Common myeloid progenitor, CD34-positive (primary cell): ENCODE data around the gene ARIH1.
A peak's percentile ranks its signal among the peaks of the same experiment; 100 is the strongest.
"Not testable (repeated sequence)": the region's sequence is repeated elsewhere in the genome, so short reads cannot be mapped to it uniquely, and the experiment has no call there.

ENCODE experiments used
- CTCF ChIA-PET: fragments of 350-600 bp; sonication (Branson Sonifier 250); formaldehyde crosslinking; loops from one replicate; lab custom pipeline; 2021; ENCODE audit warnings: antibody characterized with exemption; lab: Charles Lee
- POLR2A ChIA-PET: fragments of 350-600 bp; sonication (Branson Sonifier 250); formaldehyde crosslinking; loops from one replicate; lab custom pipeline; 2021; ENCODE audit warnings: antibody characterized with exemption; lab: Charles Lee
- DNase-seq, 3 donors: peaks; one replicate each; pipeline versions ENCODE4 v3.0.0 to v3.0.0-alpha.2; 2013
- H3K27ac ChIP-seq, 2 experiments: 1 replicate in 1 of 2; 2 replicates in 1 of 2; pipeline ENCODE4 v1.7.0; 2013; ENCODE audit warnings: inconsistent platforms in 2 of 2, low read length in 2 of 2, mild to moderate bottlenecking in 2 of 2, low read depth in 1 of 2, moderate library complexity in 1 of 2; ENCODE audit not compliant: severe bottlenecking in 2 of 2, insufficient read depth in 1 of 2, poor library complexity in 1 of 2
- H3K27me3 ChIP-seq, 5 experiments: replicated peaks in 2 of 5; 1 replicate in 3 of 5; 2 replicates in 2 of 5; pipeline versions ENCODE4 v1.6.1 to v1.7.0; 2013; ENCODE audit warnings: low read length in 4 of 5, mild to moderate bottlenecking in 2 of 5, moderate library complexity in 2 of 5, inconsistent platforms in 1 of 5; ENCODE audit not compliant: insufficient read depth in 5 of 5, control insufficient read depth in 4 of 5
- H3K36me3 ChIP-seq, 4 experiments: 1 replicate in 2 of 4; 2 replicates in 2 of 4; pipeline versions ENCODE4 v1.6.1 to v1.7.0; 2013; ENCODE audit warnings: low read length in 3 of 4, control low read depth in 1 of 4, mild to moderate bottlenecking in 1 of 4; ENCODE audit not compliant: control insufficient read depth in 4 of 4, insufficient read depth in 4 of 4
- H3K4me1 ChIP-seq, 4 experiments: 1 replicate in 3 of 4; 2 replicates in 1 of 4; pipeline versions ENCODE4 v1.6.1 to v1.7.1; 2013; ENCODE audit warnings: low read length in 3 of 4, mild to moderate bottlenecking in 3 of 4, control low read depth in 1 of 4, inconsistent platforms in 1 of 4, moderate library complexity in 1 of 4; ENCODE audit not compliant: control insufficient read depth in 4 of 4, insufficient read depth in 4 of 4; ENCODE audit errors: control extremely low read depth in 1 of 4
- H3K4me3 ChIP-seq, 7 experiments: 1 replicate in 4 of 7; 2 replicates in 3 of 7; pipeline versions ENCODE4 v1.5.1 to v1.7.0; 2013; ENCODE audit warnings: mild to moderate bottlenecking in 7 of 7, low read length in 6 of 7, moderate library complexity in 6 of 7, inconsistent platforms in 2 of 7, low read depth in 2 of 7, control low read depth in 1 of 7; ENCODE audit not compliant: insufficient read depth in 4 of 7, control insufficient read depth in 1 of 7; ENCODE audit errors: extremely low read depth in 1 of 7
- H3K9me3 ChIP-seq, 5 experiments: 1 replicate in 4 of 5; 2 replicates in 1 of 5; pipeline versions ENCODE4 v1.6.1 to v1.7.1; 2013; ENCODE audit warnings: low read length in 4 of 5, mild to moderate bottlenecking in 2 of 5, inconsistent platforms in 1 of 5, low read depth in 1 of 5, moderate library complexity in 1 of 5; ENCODE audit not compliant: control insufficient read depth in 4 of 5, insufficient read depth in 2 of 5; ENCODE audit errors: control extremely low read depth in 1 of 5
- WGBS: methylation state at CpG from one replicate; pipeline ENCODE4 v1.1.5; 2013; ENCODE audit not compliant: insufficient coverage; 5-methylcytosine and 5-hydroxymethylcytosine counted together

The ARIH1 gene

GRCh38 chr15:72623854-72624253 lies 149.7 kb downstream of the ARIH1 start:
- DNase-seq, H3K9me3 ChIP-seq, CTCF ChIA-PET, H3K4me1 ChIP-seq, H3K27me3 ChIP-seq, H3K4me3 ChIP-seq, H3K27ac ChIP-seq, H3K36me3 ChIP-seq: not testable (repeated sequence)
- 100% methylated on average over 1 of the region's 4 CpGs for WGBS
- POLR2A ChIA-PET = interaction anchor here (0.6 kb wide), 1 partner anchor 451 kb away, joined by 3 read pairs; no protein-coding TSS in a partner anchor

GRCh38 chr15:72626153-72626552 lies 152.0 kb downstream of the ARIH1 start:
- H3K27ac ChIP-seq, CTCF ChIA-PET, H3K4me3 ChIP-seq, POLR2A ChIA-PET, H3K4me1 ChIP-seq, H3K9me3 ChIP-seq, DNase-seq, H3K36me3 ChIP-seq, H3K27me3 ChIP-seq: not testable (repeated sequence)
- WGBS = 100% methylated on average over 2 of the region's 3 CpGs

GRCh38 chr15:72628249-72629067 lies 154.3 kb downstream of the ARIH1 start:
- DNase-seq, CTCF ChIA-PET: not testable (repeated sequence)
- 98% methylated on average over 9 of the region's 11 CpGs for WGBS

DNA sequence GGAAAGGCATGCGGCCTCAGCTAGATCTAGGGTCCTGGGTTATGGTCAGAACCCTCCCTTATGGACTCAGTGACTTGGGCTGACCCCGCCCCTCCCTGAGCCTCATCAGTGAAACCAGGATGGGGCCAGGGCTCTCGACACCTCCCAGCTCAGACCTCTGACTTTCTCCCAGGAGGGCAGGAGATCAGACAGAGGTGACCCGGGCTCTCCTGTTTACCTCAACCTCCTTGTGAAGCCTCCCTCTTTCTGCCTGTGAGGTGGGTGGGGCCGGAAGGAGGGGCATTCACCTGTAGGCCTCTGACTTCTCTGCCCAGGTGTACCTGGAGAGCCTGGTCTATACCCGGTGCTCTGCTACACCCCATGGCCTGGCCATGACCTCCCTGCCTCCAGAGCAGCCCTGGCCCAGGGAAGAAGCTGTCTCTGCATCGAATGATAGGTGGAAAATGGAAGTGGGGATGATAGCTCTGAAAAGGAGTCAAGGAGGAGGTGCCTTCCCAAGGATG lies 155.0 kb downstream of the ARIH1 start:
- DNase-seq, H3K27me3 ChIP-seq, POLR2A ChIA-PET, H3K36me3 ChIP-seq, H3K9me3 ChIP-seq, H3K27ac ChIP-seq, CTCF ChIA-PET, H3K4me1 ChIP-seq, H3K4me3 ChIP-seq: not testable (repeated sequence)
- 100% methylated on average over 5 of the region's 7 CpGs for WGBS

More at GRCh38 chr15:72628249-72629067, 154.3 kb downstream of the ARIH1 start:
- H3K4me3 ChIP-seq, H3K9me3 ChIP-seq, H3K27me3 ChIP-seq, POLR2A ChIA-PET, H3K4me1 ChIP-seq, H3K36me3 ChIP-seq, H3K27ac ChIP-seq: not testable (repeated sequence)

DNA sequence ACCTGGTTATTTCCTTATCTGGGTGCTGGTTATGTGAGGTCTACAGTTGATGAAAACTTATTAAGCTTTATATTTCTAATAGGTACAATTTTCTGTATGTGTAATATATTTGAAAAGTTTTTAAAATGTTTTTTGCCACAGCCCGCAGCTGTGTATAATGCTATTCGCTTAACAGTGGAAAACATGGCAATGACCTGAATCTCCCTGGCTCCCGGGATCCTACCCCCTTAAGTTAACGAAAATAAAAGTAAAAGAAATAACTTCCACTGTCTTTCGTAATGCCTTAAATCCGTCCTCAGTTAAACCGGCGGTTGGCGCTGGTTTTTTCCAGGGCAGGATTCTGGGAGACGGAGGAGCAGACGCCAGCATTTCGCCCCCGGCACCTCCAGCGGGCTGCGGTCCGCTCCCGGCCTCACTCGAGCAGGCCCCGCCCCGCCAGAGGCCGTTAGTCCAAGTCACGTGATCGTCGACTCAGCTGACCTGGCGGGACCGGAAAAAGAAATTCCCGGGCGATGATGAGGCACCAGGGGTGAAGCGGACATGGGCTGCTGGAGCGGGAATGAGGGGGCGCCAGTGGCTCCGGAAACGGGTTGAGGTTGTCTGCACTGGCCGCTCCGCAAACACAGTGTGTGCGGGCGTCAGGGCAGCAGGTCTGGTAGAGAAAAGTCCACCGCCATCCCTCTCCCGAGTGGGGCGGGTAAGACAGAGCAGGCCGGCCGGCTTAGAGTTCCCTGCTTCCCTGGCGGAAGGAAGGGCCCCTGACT lies 162.6 kb downstream of the ARIH1 start:
- H3K27me3 ChIP-seq, H3K4me1 ChIP-seq, POLR2A ChIA-PET, H3K27ac ChIP-seq, H3K9me3 ChIP-seq, CTCF ChIA-PET, H3K36me3 ChIP-seq: not testable (repeated sequence)
- no CpG with 5 or more reads among the region's 43 CpGs for WGBS
- peak overlapping the region in 2 of 7 experiments; percentile 57 to 60 for H3K4me3 ChIP-seq
- DNase-seq = peak; percentile 44 to 69 (median 50)

DNA sequence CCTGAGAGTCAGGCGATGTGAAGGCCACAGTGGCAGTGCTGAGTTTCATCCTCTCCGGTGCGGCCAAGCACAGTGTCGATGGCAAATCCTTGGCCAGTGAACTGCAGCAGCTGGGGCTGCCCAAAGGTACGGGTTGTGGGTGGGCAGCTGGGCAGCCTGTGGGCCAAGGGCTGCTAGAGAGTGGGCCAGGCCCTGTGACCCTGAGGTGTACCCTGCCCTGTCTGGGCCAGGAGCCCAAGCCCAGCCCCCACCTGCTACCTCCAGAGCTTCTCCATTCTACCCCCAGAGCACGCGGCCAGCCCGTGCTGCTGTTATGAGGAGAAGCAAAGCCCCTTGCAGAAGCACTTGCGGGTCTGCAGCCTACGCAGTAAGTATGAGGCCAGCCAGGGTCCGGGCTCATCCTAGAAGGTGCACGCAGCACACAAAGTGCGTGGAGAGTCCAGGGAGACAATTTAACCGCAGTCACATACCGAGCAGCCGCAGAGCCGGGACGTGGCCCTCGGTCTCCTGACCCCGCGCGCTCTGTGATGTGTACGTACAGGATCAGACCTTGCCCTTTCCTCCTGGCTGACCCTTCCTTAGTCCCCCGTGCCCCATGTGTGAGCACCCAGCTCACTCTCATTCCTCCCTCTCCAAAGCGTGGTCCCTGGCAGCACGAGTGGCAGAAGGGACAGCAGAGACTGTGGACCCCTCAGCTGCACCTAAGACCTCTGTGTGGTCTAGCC lies 165.8 kb downstream of the ARIH1 start:
- H3K9me3 ChIP-seq, DNase-seq, CTCF ChIA-PET, H3K36me3 ChIP-seq, H3K27ac ChIP-seq, POLR2A ChIA-PET, H3K4me1 ChIP-seq, H3K27me3 ChIP-seq, H3K4me3 ChIP-seq: not testable (repeated sequence)
- WGBS = no CpG with 5 or more reads among the region's 26 CpGs
